WI38 (cell line): ENCODE data around the gene DNAH6.
A peak's percentile ranks its signal among the peaks of the same experiment; 100 is the strongest.

Experiments
- H3K4me3 ChIP-seq: 2 replicates; pipeline ENCODE4 v1.5.1; 2011; ENCODE audit warnings: low read depth, mild to moderate bottlenecking, control low read depth, low read length
- CTCF ChIP-seq: IDR thresholded peaks from 2 replicates; pipeline ENCODE4 v1.5.1; 2012; ENCODE audit warnings: low read depth, mild to moderate bottlenecking, control low read depth, low read length

Gene DNAH6

GRCh38 chr2:84515788-84516187 is 510 bp upstream of the DNAH6 start:
- H3K4me3 ChIP-seq: peak overlapping the region; percentile 73
- TF ChIP-seq CTCF: no peak

DNA sequence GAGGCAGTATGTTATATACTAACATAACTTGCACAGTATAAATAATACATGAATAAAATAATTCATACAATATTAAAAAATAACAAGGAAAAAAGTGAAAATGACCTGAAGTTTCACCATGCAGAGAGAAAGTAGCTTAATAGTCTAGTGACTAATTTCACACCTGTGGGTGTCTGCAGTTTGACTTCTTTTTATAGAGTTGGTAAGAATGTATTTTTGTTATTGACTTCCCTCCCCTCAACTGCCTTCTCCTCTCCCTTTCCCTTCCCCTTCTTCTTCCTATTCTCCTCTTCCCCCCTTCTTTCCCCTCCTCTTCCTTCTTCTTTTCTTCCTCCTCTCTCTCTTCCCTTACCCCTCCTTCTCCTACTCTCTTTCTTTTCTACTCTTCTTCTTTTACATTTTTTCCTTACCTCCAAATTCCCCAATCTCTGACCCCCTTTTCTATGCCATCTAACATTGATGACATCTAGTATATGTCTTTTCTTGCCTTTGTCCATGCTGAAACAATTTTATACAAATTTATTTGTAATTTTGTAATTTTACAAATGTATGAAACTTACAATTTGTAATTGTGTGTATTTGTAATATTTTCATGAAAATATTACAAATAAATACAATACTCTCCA is 3.1 kb downstream of the DNAH6 start:
- no peak for TF ChIP-seq CTCF
- no peak overlapping the region for H3K4me3 ChIP-seq

DNA sequence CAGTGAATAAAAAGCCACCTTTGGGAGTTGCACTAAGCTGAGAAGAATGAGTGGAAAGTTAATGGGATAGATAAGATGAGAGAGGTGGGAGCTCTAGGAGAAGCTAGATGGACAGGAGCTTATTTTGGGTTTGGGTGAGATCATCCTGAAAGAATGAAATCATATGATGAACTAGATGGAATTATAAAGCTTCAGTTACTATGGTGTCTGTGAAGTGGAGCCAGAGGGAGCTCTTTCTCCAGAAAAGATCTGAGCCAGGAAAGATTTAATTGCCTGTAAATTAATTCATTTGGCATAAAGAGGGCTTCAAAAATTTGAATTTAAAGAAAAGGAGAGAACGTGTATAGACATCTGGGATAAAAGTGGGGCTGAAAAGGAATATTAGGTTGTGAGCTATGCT is 10.3 kb downstream of the DNAH6 start:
- 0 out of 2 replicates have a peak, but pooled peaks have one; percentile 9 for TF ChIP-seq CTCF
- no peak overlapping the region for H3K4me3 ChIP-seq

DNA sequence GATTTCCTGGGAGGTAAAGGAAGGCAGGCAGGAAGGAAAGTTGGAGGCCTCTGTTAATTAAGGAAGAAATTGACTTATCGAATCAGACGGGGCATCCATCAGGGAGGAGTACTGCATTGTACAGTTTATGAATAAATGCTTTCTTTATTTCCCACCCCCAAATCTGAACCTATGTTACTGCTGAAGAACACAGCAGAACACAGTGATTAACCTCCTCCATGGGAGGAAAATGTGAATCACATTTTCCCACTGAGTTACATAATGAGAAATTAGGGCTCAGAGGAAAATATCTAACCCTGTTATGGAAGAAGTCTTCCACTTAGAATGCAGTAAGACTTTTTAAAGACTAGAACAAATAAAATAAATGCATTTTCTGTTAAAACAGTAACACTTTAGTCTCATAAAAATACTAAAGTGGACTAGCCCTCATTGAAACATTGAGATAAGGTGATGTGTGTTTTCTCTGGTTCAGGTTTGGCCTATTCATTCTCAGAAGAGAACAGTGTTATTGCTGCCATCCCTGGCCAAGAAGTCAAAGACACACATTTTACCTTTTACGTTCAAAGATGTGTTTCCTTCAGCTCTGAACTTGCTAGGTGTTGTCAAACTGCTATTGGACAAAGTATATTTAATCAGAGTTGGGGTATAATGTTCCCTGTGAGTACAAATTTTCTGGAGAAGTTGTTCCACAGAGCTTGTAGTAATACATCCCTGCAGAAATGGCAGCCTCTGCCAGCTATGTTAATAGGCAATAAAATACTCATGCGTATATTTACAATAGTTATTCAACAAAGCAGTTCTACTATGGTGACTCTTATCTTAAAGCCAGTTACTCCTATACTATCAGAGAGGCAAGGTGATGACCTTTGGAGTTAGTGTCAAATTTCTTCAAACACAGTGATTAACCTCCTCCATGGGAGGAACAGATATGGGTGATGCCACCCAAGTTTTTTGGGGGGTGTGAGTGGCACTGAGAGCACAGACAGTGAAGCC is 11.1 kb downstream of the DNAH6 start:
- no peak for TF ChIP-seq CTCF
- no peak overlapping the region for H3K4me3 ChIP-seq

- no peak overlapping the region for H3K4me3 ChIP-seq
- no peak for TF ChIP-seq CTCF
Observed at GRCh38 chr2:84532291-84532690, 16.0 kb downstream of the DNAH6 start.

DNA sequence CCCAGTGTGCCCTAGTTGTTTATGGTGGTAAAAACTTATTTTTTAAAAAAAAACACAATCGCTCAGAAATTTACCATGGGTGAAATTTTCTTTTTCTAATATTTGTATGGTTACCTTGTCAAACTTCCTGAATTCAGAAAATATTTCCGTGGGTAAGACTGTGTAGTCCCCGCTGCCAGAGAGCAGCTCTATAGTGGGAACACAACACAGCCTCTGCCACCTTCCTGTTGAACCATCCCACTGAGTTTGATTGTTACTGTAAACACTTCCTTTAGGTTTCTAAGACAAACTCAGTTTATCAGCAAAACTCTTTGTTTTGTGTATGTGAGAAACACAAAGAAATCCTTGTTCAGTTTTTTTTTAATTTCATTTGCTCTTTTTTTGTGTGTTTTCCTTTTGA is 17.9 kb downstream of the DNAH6 start:
- TF ChIP-seq CTCF: no peak
- H3K4me3 ChIP-seq: no peak overlapping the region

- TF ChIP-seq CTCF: no peak
Observed at GRCh38 chr2:84537251-84537650, 21.0 kb downstream of the DNAH6 start.

More at GRCh38 chr2:84537251-84537650, 21.0 kb downstream of the DNAH6 start:
- no peak overlapping the region for H3K4me3 ChIP-seq
